ENCODE measurements around the gene B3GAT1. TPM values are rescaled to one million over a fixed set of nuclear protein-coding genes. Genes with fewer than 3 reads are reported as not detected.

Gene B3GAT1
- polyA plus RNA-seq, 1 donor from 2014 or later: 28.2 TPM

GRCh38 chr11:134460881-134461280, 48.8 kb upstream of the B3GAT1 start:
- Histone ChIP-seq H3K9me2 (ENCODE audit: insufficient read depth, low read length) (no peaks in the 10 kb centered on the region), H3K27me3 (ENCODE audit: insufficient read depth, low read depth, low read length) (no peaks in the 10 kb centered on the region), H3K79me2 (replicated peaks; ENCODE audit: insufficient read depth, low read length) (no peaks in the 10 kb centered on the region), H3K4me3 (ENCODE audit: low read length) (no peak overlapping the region), H3K4me2 (ENCODE audit: low read length) (no peak overlapping the region), H3K27ac (ENCODE audit: low read length) (no peak overlapping the region), H4K20me1 (ENCODE audit: insufficient read depth) (no peaks in the 10 kb centered on the region), H3F3A (ENCODE audit: insufficient read depth, low read length, poor library complexity, severe bottlenecking) (no peaks in the 10 kb centered on the region), H2AFZ (ENCODE audit: low read depth, low read length) (no peak overlapping the region), H3K36me3 (ENCODE audit: insufficient read depth, low read length) (no peaks in the 10 kb centered on the region), H3K9me3 (ENCODE audit: low read length) (peaks cover 5% of the 10 kb centered on the region), H3K9ac (ENCODE audit: low read length) (no peak overlapping the region)
- TF ChIP-seq REST (IDR thresholded peaks at IDR 0.05; ENCODE audit: borderline replicate concordance): no peak
- TF ChIP-seq MXI1 (conservative IDR thresholded peaks at IDR 0.05; ENCODE audit: poor library complexity, severe bottlenecking): no peak
- TF ChIP-seq POLR2AphosphoS5 (IDR thresholded peaks at IDR 0.05): no peak
- TF ChIP-seq CTCF (IDR thresholded peaks at IDR 0.05; ENCODE audit: poor library complexity, severe bottlenecking): no peak
- TF ChIP-seq RAD21 (conservative IDR thresholded peaks at IDR 0.05): no peak
- no peak for TF ChIP-seq EP300 (conservative IDR thresholded peaks at IDR 0.05; ENCODE audit: poor library complexity, severe bottlenecking)
- TF ChIP-seq SMC3 (conservative IDR thresholded peaks at IDR 0.05; ENCODE audit: poor library complexity): no peak
- TF ChIP-seq EZH2 (IDR thresholded peaks at IDR 0.05; ENCODE audit: borderline replicate concordance, insufficient read depth, low read length, poor library complexity, severe bottlenecking): no peak
- TF ChIP-seq TAF1 (IDR thresholded peaks at IDR 0.05; ENCODE audit: low read depth): no peak

GRCh38 chr11:134460062-134460561, 48.1 kb upstream of the B3GAT1 start:
- Histone ChIP-seq H2AFZ (ENCODE audit: low read depth, low read length) (no peak overlapping the region), H3K9me2 (ENCODE audit: insufficient read depth, low read length) (no peaks in the 10 kb centered on the region), H3K27ac (ENCODE audit: low read length) (peak overlapping the region; percentile 26), H3K36me3 (ENCODE audit: insufficient read depth, low read length) (no peaks in the 10 kb centered on the region), H3K27me3 (ENCODE audit: insufficient read depth, low read depth, low read length) (no peaks in the 10 kb centered on the region), H3K79me2 (replicated peaks; ENCODE audit: insufficient read depth, low read length) (no peaks in the 10 kb centered on the region), H3K9me3 (ENCODE audit: low read length) (peaks cover 5% of the 10 kb centered on the region), H3K4me3 (ENCODE audit: low read length) (peak overlapping the region; percentile 30), H3K9ac (ENCODE audit: low read length) (peak overlapping the region; percentile 34), H3K4me2 (ENCODE audit: low read length) (peak overlapping the region; percentile 14), H3F3A (ENCODE audit: insufficient read depth, low read length, poor library complexity, severe bottlenecking) (no peaks in the 10 kb centered on the region), H4K20me1 (ENCODE audit: insufficient read depth) (no peaks in the 10 kb centered on the region)
- TF ChIP-seq MXI1 (conservative IDR thresholded peaks at IDR 0.05; ENCODE audit: poor library complexity, severe bottlenecking) (peak; percentile 21), CTCF (IDR thresholded peaks at IDR 0.05; ENCODE audit: poor library complexity, severe bottlenecking) (no peak)
